Measurements from ENCODE around the gene RYR1.

- TF ChIP-seq EZH2 (IDR thresholded peaks at IDR 0.05; ENCODE audit: borderline replicate concordance, control insufficient read depth, low read depth, low read length), result no peak
- no peak for TF ChIP-seq CTCF (IDR thresholded peaks at IDR 0.05 in 2 of 3, conservative IDR thresholded peaks at IDR 0.05 in 1 of 3; ENCODE audit: control insufficient read depth in 2 of 3, extremely low read depth in 1 of 3, insufficient read depth in 1 of 3, low read depth in 3 of 3, low read length in 3 of 3)
- TF ChIP-seq, protein P1, sequence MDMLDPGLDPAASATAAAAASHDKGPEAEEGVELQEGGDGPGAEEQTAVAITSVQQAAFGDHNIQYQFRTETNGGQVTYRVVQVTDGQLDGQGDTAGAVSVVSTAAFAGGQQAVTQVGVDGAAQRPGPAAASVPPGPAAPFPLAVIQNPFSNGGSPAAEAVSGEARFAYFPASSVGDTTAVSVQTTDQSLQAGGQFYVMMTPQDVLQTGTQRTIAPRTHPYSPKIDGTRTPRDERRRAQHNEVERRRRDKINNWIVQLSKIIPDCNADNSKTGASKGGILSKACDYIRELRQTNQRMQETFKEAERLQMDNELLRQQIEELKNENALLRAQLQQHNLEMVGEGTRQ (IDR thresholded peaks at IDR 0.05; ENCODE audit: borderline replicate concordance, low read depth, low read length), result no peak
- TF ChIP-seq EGR1 (IDR thresholded peaks at IDR 0.05; ENCODE audit: borderline replicate concordance in 1 of 2, low read depth in 2 of 2, low read length in 2 of 2), result no peak
- no peak for TF ChIP-seq HCFC1 (IDR thresholded peaks at IDR 0.05; ENCODE audit: low read length)
- TF ChIP-seq FOXK2 (IDR thresholded peaks at IDR 0.05), result no peak
- TF ChIP-seq ETV6 (conservative IDR thresholded peaks at IDR 0.05 in 1 of 2, IDR thresholded peaks at IDR 0.05 in 1 of 2; ENCODE audit: borderline replicate concordance in 1 of 2, low read depth in 1 of 2), result no peak
- TF ChIP-seq E2F4 (IDR thresholded peaks at IDR 0.05; ENCODE audit: low read depth, low read length), result no peak
- TF ChIP-seq YY1 (IDR thresholded peaks at IDR 0.05; ENCODE audit: low read depth, low read length), result no peak
- no peak for TF ChIP-seq IKZF2 (IDR thresholded peaks at IDR 0.05)
- no peak for TF ChIP-seq TCF3 (IDR thresholded peaks at IDR 0.05; ENCODE audit: borderline replicate concordance, insufficient read depth, low read depth, low read length)
- no peak for TF ChIP-seq TAF1 (IDR thresholded peaks at IDR 0.05; ENCODE audit: borderline replicate concordance, low read depth, low read length)
These were observed 98.0 kb downstream of the RYR1 start for GRCh38 chr19:38531515-38531914.
